ENCODE results near the gene BPIFB2.
"Not testable (repeated sequence)": the region's sequence is repeated elsewhere in the genome, so short reads cannot be mapped to it uniquely, and the experiment has no call there.

Gene BPIFB2

GRCh38 chr20:33038243-33038642 lies 30.7 kb downstream of the BPIFB2 start:
- DNase-seq (ENCODE audit: low read depth in 2 of 2) = no peak

- DNase-seq (ENCODE audit: low read depth in 2 of 2) = no peak
Measured at GRCh38 chr20:33042430-33042829, 34.9 kb downstream of the BPIFB2 start.

DNA sequence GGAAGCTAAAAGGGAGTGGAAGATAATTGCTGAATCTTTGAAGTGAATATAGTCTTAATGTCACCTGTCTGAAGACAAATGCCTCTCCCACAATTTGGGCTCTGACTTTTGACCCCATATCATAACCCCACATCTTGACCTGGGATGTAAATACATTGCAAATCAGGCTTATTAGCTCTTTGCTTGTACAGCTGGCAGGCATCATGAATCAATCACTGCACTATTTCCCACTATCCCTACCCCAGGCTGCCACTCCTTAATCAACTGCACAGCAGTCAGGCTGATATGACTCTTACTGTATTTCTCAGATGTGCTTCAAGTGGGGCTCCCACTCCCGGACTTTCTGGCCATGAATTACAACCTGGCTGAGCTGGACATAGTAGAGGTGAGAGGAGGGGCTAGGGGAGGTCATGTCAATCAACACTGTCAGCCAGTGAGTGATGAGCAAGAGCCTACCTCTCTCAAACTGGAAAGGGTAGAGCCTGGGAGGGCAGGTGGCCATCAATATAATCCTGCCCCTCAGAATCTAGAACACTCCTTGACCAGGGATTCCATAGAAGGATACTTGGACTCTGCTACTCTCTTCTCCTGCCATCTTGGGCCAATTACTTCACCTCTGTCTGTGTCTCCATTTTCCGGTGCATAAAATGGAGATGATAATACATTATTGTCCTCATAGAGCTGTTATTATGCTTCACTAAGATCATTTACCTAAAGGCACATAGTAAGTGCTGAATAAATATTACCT lies 35.7 kb downstream of the BPIFB2 start:
- no peak for DNase-seq (ENCODE audit: low read depth in 2 of 2)

GRCh38 chr20:33043731-33044181 lies 36.3 kb downstream of the BPIFB2 start:
- DNase-seq (ENCODE audit: low read depth in 2 of 2) = no peak

- DNase-seq (ENCODE audit: low read depth in 2 of 2) = not testable (repeated sequence)
Measured at GRCh38 chr20:33045129-33045721, 37.7 kb downstream of the BPIFB2 start.

DNA sequence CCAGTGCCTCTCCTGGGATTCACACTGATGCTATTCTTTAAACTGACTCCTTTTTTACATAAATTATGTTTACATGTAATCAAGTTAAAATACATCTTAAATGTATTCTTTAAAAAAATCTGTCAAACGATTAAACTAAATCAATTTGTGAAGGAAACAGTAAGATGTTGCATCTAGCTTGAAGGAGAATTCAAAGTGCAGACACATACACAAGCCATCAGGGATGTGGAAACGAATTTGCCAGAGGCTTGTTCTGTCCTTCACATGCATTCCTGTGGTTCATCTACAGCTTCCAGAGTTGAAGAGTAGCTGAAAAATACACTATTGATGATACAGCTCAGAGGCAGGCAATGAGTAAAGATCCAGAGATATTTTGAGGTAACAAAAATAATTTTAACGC lies 38.9 kb downstream of the BPIFB2 start:
- DNase-seq (ENCODE audit: low read depth in 2 of 2) = no peak

DNA sequence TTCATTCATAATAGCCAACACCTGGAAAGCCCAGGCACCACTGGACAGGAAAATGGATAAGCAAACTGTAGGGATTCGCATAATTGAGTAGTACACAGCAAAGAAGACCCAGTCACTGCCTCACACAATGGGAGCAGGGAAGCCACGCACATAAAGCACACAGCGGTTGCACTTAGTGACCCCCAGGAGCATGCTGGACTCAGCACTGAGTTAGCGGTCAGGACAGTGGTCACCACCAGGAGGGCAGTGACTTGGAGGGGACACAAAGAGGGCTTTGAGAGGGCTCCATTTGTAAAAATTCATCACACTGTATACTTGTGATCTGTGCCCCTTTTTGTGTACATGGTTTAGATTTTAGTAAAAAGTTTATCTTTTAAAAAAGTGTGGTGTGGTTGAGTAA lies 43.8 kb downstream of the BPIFB2 start:
- DNase-seq (ENCODE audit: low read depth in 2 of 2) = no peak

- DNase-seq (ENCODE audit: low read depth in 2 of 2) = no peak
Measured at GRCh38 chr20:33053291-33054106, 46.0 kb downstream of the BPIFB2 start, which contains the start of gene BPIFB3. Gene BPIFB3, plus strand, starts transcription at chr20:33053903. Its CDS starts 1,533 bp downstream, at chr20:33055436.

DNA sequence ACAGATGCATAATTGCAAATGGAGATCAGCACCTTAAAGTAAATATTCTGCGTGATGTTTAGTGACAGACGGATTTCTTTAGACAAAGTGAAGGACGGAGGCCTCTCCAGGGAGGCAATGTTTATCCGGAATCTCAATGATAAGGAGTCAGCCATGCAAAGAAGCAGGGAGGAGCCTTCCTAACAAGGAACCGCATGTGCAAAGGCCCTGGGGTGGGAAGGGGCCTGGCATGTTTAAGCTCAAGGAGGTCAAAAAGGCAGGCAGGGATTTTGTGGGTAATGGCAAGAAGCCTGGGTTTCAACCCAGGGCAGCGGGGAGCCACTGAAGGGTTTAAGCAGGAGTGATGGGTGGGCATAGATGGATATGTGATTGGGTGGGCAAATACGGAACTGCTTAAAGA lies 46.9 kb downstream of the BPIFB2 start:
- no peak for DNase-seq (ENCODE audit: low read depth in 2 of 2)

- no peak for DNase-seq (ENCODE audit: low read depth in 2 of 2)
Measured at GRCh38 chr20:33054791-33055190, 47.3 kb downstream of the BPIFB2 start.

DNA sequence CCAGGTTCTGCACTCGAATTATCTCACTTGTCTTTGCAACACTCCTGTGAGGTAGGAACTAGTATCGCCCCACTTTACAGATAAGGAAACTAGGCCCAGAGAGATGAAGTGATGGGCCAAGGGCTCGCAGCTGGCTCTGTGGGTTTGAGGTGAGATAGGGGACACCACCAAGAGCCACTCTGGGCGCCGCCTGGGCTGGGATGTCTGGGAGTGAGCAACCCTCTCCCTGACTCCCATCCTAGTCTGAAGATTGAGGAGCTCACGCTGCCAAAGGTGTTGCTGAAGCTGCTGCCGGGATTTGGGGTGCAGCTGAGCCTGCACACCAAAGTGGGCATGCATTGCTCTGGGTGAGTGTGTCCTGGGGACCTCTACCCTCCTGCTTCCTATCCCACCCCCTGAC lies 51.6 kb downstream of the BPIFB2 start:
- no peak for DNase-seq (ENCODE audit: low read depth in 2 of 2)

GRCh38 chr20:33059741-33060390 lies 52.4 kb downstream of the BPIFB2 start:
- no peak for DNase-seq (ENCODE audit: low read depth in 2 of 2)

DNA sequence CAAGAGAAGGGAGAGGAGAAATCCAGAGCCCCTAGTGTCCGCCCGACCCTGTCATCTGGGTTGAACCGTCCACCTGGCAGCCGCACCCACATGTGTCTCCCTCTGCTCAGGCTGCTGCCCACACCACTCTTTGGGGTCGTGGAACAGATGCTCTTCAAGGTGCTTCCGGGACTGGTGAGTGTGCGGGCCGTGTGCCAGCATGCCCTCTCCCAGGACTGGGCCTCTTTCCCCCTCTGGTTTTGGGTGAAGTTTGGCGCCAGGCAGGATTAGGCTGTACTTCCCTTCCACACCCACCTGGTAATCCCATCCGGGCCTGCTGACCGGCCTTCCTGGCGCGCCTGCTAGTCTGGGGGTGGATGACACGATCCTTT lies 54.1 kb downstream of the BPIFB2 start:
- no peak for DNase-seq (ENCODE audit: low read depth in 2 of 2)

DNA sequence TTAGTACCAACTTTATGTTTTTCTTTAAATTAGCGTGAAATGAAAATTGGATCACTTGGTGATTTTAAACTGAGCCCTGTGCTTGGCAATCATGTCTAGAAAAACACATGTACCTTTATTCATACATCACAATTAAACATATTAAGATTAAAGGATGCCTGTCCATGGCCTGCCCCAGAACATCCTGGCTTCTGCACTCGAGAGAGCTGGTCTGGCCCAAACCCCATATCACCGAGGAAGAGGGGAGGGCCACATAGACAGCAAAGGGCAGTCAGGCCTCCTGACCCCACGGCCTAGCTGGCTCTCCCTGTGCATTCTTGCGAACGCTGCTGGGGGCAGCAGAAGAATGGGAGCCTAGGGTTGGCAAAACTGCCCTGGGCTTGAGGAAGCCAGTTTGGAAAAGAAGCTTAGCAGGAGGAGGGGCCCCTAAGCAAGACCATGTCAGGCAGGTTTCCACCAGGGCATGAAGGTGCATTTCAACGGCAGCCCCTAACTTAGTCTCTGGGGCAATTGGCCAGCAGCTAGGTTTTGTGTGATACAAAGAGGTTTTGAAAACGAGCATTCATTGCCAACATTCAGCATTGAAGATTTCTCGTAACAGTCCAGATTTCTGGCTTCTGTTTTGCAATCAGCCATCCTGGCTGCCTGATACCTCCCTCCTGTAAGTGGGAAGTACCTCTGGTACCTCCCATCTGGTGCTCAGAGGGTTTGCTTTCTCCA lies 54.8 kb downstream of the BPIFB2 start:
- DNase-seq (ENCODE audit: low read depth in 2 of 2) = no peak

GRCh38 chr20:33062825-33063149 lies 55.3 kb downstream of the BPIFB2 start:
- no peak for DNase-seq (ENCODE audit: low read depth in 2 of 2)

- no peak for DNase-seq (ENCODE audit: low read depth in 2 of 2)
Measured at GRCh38 chr20:33063271-33063670, 55.8 kb downstream of the BPIFB2 start.

DNA sequence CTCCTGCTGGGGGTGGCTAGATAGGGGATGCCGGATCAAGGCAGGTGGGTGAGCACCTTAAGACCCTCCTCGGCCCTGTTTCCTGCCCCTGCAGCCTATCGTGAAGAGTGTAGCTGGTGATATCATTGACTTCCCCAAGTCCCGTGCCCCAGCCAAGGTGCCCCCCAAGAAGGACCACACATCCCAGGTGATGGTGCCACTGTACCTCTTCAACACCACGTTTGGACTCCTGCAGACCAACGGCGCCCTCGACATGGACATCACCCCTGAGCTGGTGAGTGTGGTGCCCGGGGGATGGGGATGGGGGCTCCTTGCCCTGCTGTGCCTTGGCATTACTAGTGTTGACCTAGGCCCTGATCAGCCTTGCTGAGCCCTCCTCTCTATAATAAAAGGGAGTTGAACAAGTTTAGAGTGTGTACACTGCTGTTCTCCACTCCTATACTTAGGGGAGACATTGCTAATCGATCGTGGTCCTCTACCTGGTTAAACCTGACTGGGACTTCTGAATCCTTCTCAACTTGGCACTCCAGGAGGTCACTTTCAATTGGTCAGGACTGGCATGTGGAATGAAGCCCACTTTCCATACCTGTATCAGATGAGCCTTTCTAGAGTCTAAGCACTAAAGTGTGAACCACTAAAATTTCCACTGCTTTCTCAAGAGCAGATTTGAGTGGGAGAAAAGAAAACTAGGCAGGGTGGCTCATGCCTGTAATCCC lies 57.2 kb downstream of the BPIFB2 start:
- no peak for DNase-seq (ENCODE audit: low read depth in 2 of 2)

DNA sequence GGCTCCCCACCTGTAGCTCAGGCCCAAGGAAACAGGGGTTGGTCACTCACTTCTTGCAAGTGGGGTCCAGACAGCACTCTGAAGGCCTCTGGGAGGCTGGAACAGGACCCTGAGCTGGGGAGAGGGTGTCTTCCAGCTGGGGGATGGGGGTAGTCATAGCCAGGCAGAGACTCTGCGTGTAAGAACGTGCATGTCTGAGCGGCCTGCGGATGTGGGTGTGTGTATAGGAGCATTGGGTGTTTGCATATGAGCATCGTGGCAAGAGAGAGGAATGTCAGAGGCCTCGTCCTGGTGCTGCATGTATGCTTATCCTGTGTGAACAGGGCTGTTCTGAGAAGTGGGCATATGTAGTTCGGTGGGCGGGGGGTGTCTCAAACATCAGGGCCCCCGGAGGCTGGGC lies 58.3 kb downstream of the BPIFB2 start:
- DNase-seq (ENCODE audit: low read depth in 2 of 2) = no peak

- no peak for DNase-seq (ENCODE audit: low read depth in 2 of 2)
Measured at GRCh38 chr20:33067806-33068205, 60.3 kb downstream of the BPIFB2 start.

DNA sequence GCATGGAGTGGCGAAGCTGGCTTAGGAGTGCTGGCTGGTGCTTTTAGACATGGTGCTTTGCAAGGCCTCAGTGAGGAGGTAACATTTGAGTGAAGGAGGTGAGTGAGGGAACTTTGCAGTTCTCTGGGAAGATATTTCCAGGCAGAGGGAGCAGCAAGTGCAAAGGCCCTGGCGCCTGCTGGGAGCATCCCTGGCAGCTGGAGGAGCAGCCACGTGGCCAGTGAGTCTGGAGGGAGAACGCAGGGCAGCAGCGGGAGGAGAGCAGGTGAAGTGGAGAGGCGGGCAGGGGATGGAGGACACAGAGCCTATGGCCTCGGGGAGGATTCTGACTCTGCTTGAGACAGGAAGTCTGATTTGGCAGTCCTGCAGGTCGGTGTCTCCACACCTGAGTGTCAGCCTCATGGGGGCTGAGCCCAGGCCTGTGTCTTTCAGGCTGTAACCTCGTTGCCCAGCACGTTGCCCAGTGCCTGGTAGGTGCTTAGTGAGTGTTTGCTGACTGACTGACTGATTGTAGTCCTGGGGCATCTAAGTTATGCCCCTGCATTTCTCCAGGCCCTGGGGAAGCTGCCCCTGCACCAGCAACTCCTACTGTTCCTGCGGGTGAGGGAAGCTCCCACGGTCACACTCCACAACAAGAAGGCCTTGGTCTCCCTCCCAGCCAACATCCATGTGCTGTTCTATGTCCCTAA lies 60.9 kb downstream of the BPIFB2 start:
- DNase-seq (ENCODE audit: low read depth in 2 of 2) = no peak
